Measurements from ENCODE around the gene GPD1.

Gene GPD1

DNA sequence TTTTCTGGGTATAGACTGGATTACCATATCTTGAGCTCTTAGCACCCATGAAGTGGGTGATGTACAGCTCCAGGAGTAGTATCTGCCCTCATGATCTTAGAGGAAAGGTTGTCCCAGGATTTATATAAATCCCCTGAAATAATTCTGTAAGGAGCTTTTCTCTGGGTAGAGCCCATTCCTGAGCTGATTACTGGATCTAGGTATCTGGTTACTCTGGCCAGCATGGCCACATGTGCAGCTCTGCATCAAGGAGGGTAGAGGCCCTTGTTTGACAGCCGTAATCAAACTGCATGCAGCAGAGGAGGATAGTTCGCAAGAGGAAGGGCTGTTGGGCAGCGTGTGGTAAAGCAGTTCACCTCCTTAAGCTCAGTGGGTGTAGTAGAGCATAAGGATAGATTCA, 16.7 kb downstream of the GPD1 start:
- no peak overlapping the region for H3K27ac ChIP-seq (ENCODE audit: low read depth, low read length, poor library complexity, severe bottlenecking)
- H3K36me3 ChIP-seq (ENCODE audit: insufficient read depth, low read length), result peaks cover 58% of the 10 kb centered on the region
- 0 out of 2 replicates have a peak, but pooled peaks cover 5% of the 10 kb centered on the region for H3K79me2 ChIP-seq (ENCODE audit: insufficient read depth, low read length)

DNA sequence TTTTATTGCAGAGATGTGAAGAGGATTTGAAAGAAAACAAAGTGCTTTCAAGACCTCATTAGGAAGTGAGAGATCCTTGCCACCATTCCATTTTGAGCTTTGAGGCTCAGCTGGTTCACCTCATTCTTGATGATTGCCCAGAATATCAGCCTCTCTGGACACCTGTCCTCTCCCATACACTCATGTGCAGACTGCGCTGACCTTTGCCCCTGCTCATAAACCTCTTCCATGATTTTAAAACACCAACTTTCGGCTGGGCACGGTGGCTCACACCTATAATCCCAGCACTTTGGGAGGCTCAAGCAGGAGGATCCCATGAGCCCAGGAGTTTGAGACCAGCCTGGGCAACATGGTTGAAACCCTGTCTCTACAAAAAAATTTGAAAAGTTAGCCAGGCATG, 17.1 kb downstream of the GPD1 start:
- Histone ChIP-seq H3K9me3 (ENCODE audit: low read length) (no peaks in the 10 kb centered on the region), H3K4me3 (ENCODE audit: low read depth, low read length, poor library complexity, severe bottlenecking) (no peak overlapping the region), H3K9ac (ENCODE audit: low read length) (no peak overlapping the region), H3K4me2 (ENCODE audit: low read length) (no peak overlapping the region), H3K27me3 (ENCODE audit: insufficient read depth, low read length) (no peaks in the 10 kb centered on the region), H3K4me1 (ENCODE audit: insufficient read depth, low read length, severe bottlenecking) (no peaks in the 10 kb centered on the region), H3K9me2 (ENCODE audit: low read depth, low read length) (no peaks in the 10 kb centered on the region), H3K79me2 (ENCODE audit: insufficient read depth, low read length) (0 out of 2 replicates have a peak, but pooled peaks cover 5% of the 10 kb centered on the region), H3K36me3 (ENCODE audit: insufficient read depth, low read length) (peaks cover 62% of the 10 kb centered on the region), H3F3A (ENCODE audit: insufficient read depth, low read length) (no peaks in the 10 kb centered on the region), H3K27ac (ENCODE audit: low read depth, low read length, poor library complexity, severe bottlenecking) (no peak overlapping the region), H2AFZ (ENCODE audit: low read length) (no peak overlapping the region), H4K20me1 (ENCODE audit: insufficient read depth, low read length) (no peaks in the 10 kb centered on the region)
- TF ChIP-seq CTCF (IDR thresholded peaks at IDR 0.05; ENCODE audit: low read length), result no peak
- no peak for TF ChIP-seq EZH2 (IDR thresholded peaks at IDR 0.05; ENCODE audit: borderline replicate concordance, low read length)

More for the DNA sequence above, 16.7 kb downstream of the GPD1 start:
- no peaks in the 10 kb centered on the region for H3K27me3 ChIP-seq (ENCODE audit: insufficient read depth, low read length)
- H3K4me2 ChIP-seq (ENCODE audit: low read length), result no peak overlapping the region
- H3K9me2 ChIP-seq (ENCODE audit: low read depth, low read length), result no peaks in the 10 kb centered on the region
- H2AFZ ChIP-seq (ENCODE audit: low read length), result no peak overlapping the region
- no peak overlapping the region for H3K9ac ChIP-seq (ENCODE audit: low read length)
- TF ChIP-seq CTCF (IDR thresholded peaks at IDR 0.05; ENCODE audit: low read length), result no peak
- TF ChIP-seq EZH2 (IDR thresholded peaks at IDR 0.05; ENCODE audit: borderline replicate concordance, low read length), result no peak
- no peaks in the 10 kb centered on the region for H3F3A ChIP-seq (ENCODE audit: insufficient read depth, low read length)
- H3K4me1 ChIP-seq (ENCODE audit: insufficient read depth, low read length, severe bottlenecking), result no peaks in the 10 kb centered on the region
- H4K20me1 ChIP-seq (ENCODE audit: insufficient read depth, low read length), result no peaks in the 10 kb centered on the region
- no peaks in the 10 kb centered on the region for H3K9me3 ChIP-seq (ENCODE audit: low read length)
- no peak overlapping the region for H3K4me3 ChIP-seq (ENCODE audit: low read depth, low read length, poor library complexity, severe bottlenecking)

DNA sequence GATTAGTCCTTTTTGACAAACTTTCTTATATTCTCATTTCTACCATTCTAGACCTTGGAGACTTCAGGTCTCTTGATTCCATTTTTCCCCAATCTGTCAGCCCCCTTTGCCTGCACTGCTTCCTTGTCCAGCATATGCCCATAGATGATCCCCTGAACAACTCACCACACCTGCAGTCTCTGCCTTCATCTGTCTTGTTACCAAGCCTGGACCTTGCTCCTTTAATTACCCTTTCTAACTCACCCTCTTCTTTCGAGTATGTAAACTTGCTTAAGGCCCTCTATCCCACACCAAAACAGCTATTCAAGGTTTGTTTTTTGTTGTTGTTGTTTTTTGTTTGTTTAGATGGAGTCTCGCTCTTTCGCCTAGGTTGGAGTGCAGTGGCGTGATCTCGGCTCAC, 17.8 kb downstream of the GPD1 start:
- H3F3A ChIP-seq (ENCODE audit: insufficient read depth, low read length), result no peaks in the 10 kb centered on the region
- no peak overlapping the region for H3K9ac ChIP-seq (ENCODE audit: low read length)
- H3K9me2 ChIP-seq (ENCODE audit: low read depth, low read length), result no peaks in the 10 kb centered on the region
- H2AFZ ChIP-seq (ENCODE audit: low read length), result no peak overlapping the region
- no peaks in the 10 kb centered on the region for H4K20me1 ChIP-seq (ENCODE audit: insufficient read depth, low read length)
- H3K27me3 ChIP-seq (ENCODE audit: insufficient read depth, low read length), result no peaks in the 10 kb centered on the region
- H3K4me1 ChIP-seq (ENCODE audit: insufficient read depth, low read length, severe bottlenecking), result no peaks in the 10 kb centered on the region
- no peak overlapping the region for H3K4me3 ChIP-seq (ENCODE audit: low read depth, low read length, poor library complexity, severe bottlenecking)
- no peaks in the 10 kb centered on the region for H3K9me3 ChIP-seq (ENCODE audit: low read length)
- H3K27ac ChIP-seq (ENCODE audit: low read depth, low read length, poor library complexity, severe bottlenecking), result no peak overlapping the region
- peaks cover 57% of the 10 kb centered on the region for H3K36me3 ChIP-seq (ENCODE audit: insufficient read depth, low read length)
- no peak overlapping the region for H3K4me2 ChIP-seq (ENCODE audit: low read length)
- TF ChIP-seq CTCF (IDR thresholded peaks at IDR 0.05; ENCODE audit: low read length), result no peak
- 0 out of 2 replicates have a peak, but pooled peaks cover 2% of the 10 kb centered on the region for H3K79me2 ChIP-seq (ENCODE audit: insufficient read depth, low read length)
